SK-N-SH (cell line): ENCODE results near the gene TOM1L2.

Source experiments
- CHD2 ChIP-seq: fragments of 150-350 bp; IDR thresholded peaks from 2 replicates; pipeline ENCODE4 v1.6.1; 2018; ENCODE audit warnings: low read length; ENCODE audit not compliant: partially characterized antibody
- CTCF ChIP-seq: fragments of 200-600 bp; sonication (generic); IDR thresholded peaks from 2 replicates; pipeline ENCODE4 v1.6.1; 2017; ENCODE audit warnings: antibody characterized with exemption, mild to moderate bottlenecking, moderate library complexity
- ELF1 ChIP-seq: IDR thresholded peaks from 2 replicates; pipeline ENCODE4 v1.4.0; 2012
- EP300 ChIP-seq, 2 experiments: IDR thresholded peaks; 2 replicates each; pipeline versions ENCODE4 v1.4.0 to v1.6.1; 2012; ENCODE audit warnings: borderline replicate concordance in 1 of 2, low read depth in 1 of 2, low read length in 1 of 2
- FOXJ3 ChIP-seq: sonication (generic); formaldehyde crosslinking; IDR thresholded peaks from 2 replicates; pipeline ENCODE4 v1.5.1; 2020; ENCODE audit warnings: mild to moderate bottlenecking, missing genetic modification reagents
- PBX3 ChIP-seq: IDR thresholded peaks from 2 replicates; pipeline ENCODE4; 2012
- REST ChIP-seq: IDR thresholded peaks from 2 replicates; pipeline ENCODE4 v1.6.1; 2012; ENCODE audit warnings: mild to moderate bottlenecking, low read depth, low read length, moderate library complexity
- SIN3A ChIP-seq: IDR thresholded peaks from 2 replicates; pipeline ENCODE4 v1.6.1; 2012; ENCODE audit warnings: low read depth, mild to moderate bottlenecking, low read length, moderate library complexity, borderline replicate concordance
- TAF1 ChIP-seq: IDR thresholded peaks from 2 replicates; pipeline ENCODE4 v1.6.1; 2012; ENCODE audit warnings: low read depth, mild to moderate bottlenecking, low read length, moderate library complexity, borderline replicate concordance
- USF2 ChIP-seq: fragments of 150-350 bp; IDR thresholded peaks from 2 replicates; pipeline ENCODE4 v1.6.1; 2017; ENCODE audit warnings: antibody characterized with exemption, low read length, low read depth, borderline replicate concordance
- YY1 ChIP-seq: IDR thresholded peaks from 2 replicates; pipeline ENCODE4 v1.4.0; 2012; ENCODE audit warnings: low read depth, mild to moderate bottlenecking

- TF ChIP-seq PBX3 (no peak), EP300 (IDR thresholded peaks at IDR 0.05; ENCODE audit: borderline replicate concordance in 1 of 2, low read depth in 1 of 2, low read length in 1 of 2) (no peak), CTCF (no peak), SIN3A (no peak), YY1 (no peak), REST (no peak), USF2 (no peak), FOXJ3 (CRISPR knock-in tag) (no peak), CHD2 (no peak), ELF1 (no peak), TAF1 (no peak)
These were observed 120.8 kb downstream of the TOM1L2 start for GRCh38 chr17:17851103-17852002.
